Measurements from ENCODE around the gene ABO. TPM values are rescaled to one million over a fixed set of nuclear protein-coding genes. Genes with fewer than 3 reads are reported as not detected.
"Not testable (repeated sequence)": the region's sequence is repeated elsewhere in the genome, so short reads cannot be mapped to it uniquely, and the experiment has no call there.

The ABO gene
- total RNA-seq, 2 donors from 2014 or later = 3.9 to 9.2 TPM

- H3K27me3 ChIP-seq = no peaks in the 10 kb centered on the region
- DNase-seq (no peak), ATAC-seq (peak; percentile 45)
- intact Hi-C loops (cut with DNase I) = no loop called here
- no peak overlapping the region for H3K27ac ChIP-seq
- H3K36me3 ChIP-seq (replicated peaks in 1 of 2; ENCODE audit: insufficient read depth in 1 of 2, low read depth in 2 of 2) = no peaks in the 10 kb centered on the region
- WGBS, 2 donors = 76 to 79% methylated on average over 7 to 16 of the region's 16 CpGs
- TF ChIP-seq POLR2A (IDR thresholded peaks at IDR 0.05) (no peak), CTCF (IDR thresholded peaks at IDR 0.05) (no peak)
- H3K9me3 ChIP-seq = no peaks in the 10 kb centered on the region
- peaks cover 6% of the 10 kb centered on the region for H3K4me1 ChIP-seq
- no peak overlapping the region for H3K4me3 ChIP-seq
Observed at GRCh38 chr9:133252301-133253020, 22.5 kb downstream of the ABO start.

- no peak overlapping the region for H3K4me3 ChIP-seq
- no peak overlapping the region for H3K27ac ChIP-seq
- peaks cover 6% of the 10 kb centered on the region for H3K4me1 ChIP-seq
- 79 to 100% methylated on average over 2 to 11 of the region's 11 CpGs for WGBS, 2 donors
- TF ChIP-seq CTCF (IDR thresholded peaks at IDR 0.05) = no peak
- TF ChIP-seq POLR2A (IDR thresholded peaks at IDR 0.05) = no peak
- H3K9me3 ChIP-seq = no peaks in the 10 kb centered on the region
- intact Hi-C loops (cut with DNase I) = no loop called here
- no peaks in the 10 kb centered on the region for H3K36me3 ChIP-seq (replicated peaks in 1 of 2; ENCODE audit: insufficient read depth in 1 of 2, low read depth in 2 of 2)
- ATAC-seq (no peak), DNase-seq (no peak)
- no peaks in the 10 kb centered on the region for H3K27me3 ChIP-seq
Observed at GRCh38 chr9:133251773-133252172, 23.2 kb downstream of the ABO start.

DNA sequence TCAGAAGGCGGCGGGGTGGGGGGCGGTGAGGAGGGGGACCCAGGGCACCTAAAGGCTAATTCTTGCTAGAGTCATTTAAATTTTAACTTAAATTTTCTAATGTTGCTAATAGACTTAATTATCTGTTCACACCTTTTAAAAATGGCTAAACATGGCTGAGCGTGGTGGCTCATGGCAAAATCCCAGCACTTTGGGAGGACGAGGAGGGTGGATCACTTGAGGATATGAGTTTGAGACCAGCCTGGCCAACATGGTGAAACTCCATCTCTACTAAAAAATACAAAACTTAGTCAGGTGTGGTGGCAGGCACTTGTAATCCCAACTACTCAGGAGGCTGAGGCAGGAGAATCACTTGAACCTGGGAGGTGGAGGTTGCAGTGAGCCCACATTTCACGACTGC lies 23.8 kb downstream of the ABO start:
- H3K4me1 ChIP-seq; ATAC-seq; H3K27ac ChIP-seq; H3K9me3 ChIP-seq; H3K27me3 ChIP-seq; DNase-seq; H3K36me3 ChIP-seq (replicated peaks in 1 of 2; ENCODE audit: insufficient read depth in 1 of 2, low read depth in 2 of 2); H3K4me3 ChIP-seq; intact Hi-C loops (cut with DNase I): not testable (repeated sequence)
- 89 to 92% methylated on average over 6 of the region's 6 CpGs for WGBS, 2 donors

GRCh38 chr9:133250741-133251170 lies 24.2 kb downstream of the ABO start:
- ATAC-seq = no peak
- no peak for DNase-seq
- Histone ChIP-seq H3K27ac (no peak overlapping the region), H3K4me3 (no peak overlapping the region), H3K27me3 (no peaks in the 10 kb centered on the region), H3K4me1 (peaks cover 6% of the 10 kb centered on the region), H3K9me3 (no peaks in the 10 kb centered on the region), H3K36me3 (replicated peaks in 1 of 2; ENCODE audit: insufficient read depth in 1 of 2, low read depth in 2 of 2) (no peaks in the 10 kb centered on the region)
- WGBS, 2 donors = 27 to 28% methylated on average over 5 of the region's 5 CpGs
- intact Hi-C loops (cut with DNase I) = no loop called here
- TF ChIP-seq CTCF (IDR thresholded peaks at IDR 0.05) (no peak), POLR2A (IDR thresholded peaks at IDR 0.05) (no peak)

DNA sequence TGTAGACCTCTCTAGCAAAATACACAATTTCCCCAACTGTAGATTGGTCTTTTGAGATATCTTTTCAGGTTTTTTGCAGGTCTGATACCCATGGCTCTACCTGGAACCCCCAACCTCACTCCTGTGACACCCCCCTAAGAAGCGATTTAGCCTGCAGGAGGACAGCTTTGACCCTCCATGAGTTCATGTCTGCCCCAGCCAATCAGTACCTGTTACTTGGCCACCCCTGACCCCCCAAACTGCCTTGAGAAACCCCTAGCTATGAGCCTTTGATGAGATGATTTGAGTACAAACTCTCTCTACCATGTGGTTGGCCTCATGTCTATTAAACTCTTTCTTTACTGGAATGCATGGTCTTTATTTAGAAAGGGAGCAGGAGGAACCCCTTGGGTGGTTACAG lies 25.7 kb downstream of the ABO start:
- intact Hi-C loops (cut with DNase I) = no loop called here
- 86 to 92% methylated on average over 1 of the region's 1 CpG for WGBS, 2 donors
- no peak for TF ChIP-seq CTCF (IDR thresholded peaks at IDR 0.05)
- no peak for TF ChIP-seq POLR2A (IDR thresholded peaks at IDR 0.05)
- DNase-seq = no peak
- Histone ChIP-seq H3K4me1 (peaks cover 6% of the 10 kb centered on the region), H3K27me3 (no peaks in the 10 kb centered on the region), H3K9me3 (no peaks in the 10 kb centered on the region), H3K36me3 (replicated peaks in 1 of 2; ENCODE audit: insufficient read depth in 1 of 2, low read depth in 2 of 2) (no peaks in the 10 kb centered on the region), H3K4me3 (no peak overlapping the region), H3K27ac (no peak overlapping the region)
- no peak for ATAC-seq
